ENCODE results near the gene OPN1MW.

The OPN1MW gene

DNA sequence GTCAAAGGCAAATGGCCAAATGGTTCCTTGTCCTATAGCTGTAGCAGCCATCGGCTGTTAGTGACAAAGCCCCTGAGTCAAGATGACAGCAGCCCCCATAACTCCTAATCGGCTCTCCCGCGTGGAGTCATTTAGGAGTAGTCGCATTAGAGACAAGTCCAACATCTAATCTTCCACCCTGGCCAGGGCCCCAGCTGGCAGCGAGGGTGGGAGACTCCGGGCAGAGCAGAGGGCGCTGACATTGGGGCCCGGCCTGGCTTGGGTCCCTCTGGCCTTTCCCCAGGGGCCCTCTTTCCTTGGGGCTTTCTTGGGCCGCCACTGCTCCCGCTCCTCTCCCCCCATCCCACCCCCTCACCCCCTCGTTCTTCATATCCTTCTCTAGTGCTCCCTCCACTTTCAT, 42.2 kb upstream of the OPN1MW start:
- TF ChIP-seq ESRRG (CRISPR knock-in tag; IDR thresholded peaks at IDR 0.05): no peak
- TF ChIP-seq ZC3H10 (CRISPR knock-in tag; IDR thresholded peaks at IDR 0.05): no peak
- TF ChIP-seq ISL1 (CRISPR knock-in tag; IDR thresholded peaks at IDR 0.05): no peak
- TF ChIP-seq GLIS3 (CRISPR knock-in tag; IDR thresholded peaks at IDR 0.05): no peak
- TF ChIP-seq, protein P1, sequence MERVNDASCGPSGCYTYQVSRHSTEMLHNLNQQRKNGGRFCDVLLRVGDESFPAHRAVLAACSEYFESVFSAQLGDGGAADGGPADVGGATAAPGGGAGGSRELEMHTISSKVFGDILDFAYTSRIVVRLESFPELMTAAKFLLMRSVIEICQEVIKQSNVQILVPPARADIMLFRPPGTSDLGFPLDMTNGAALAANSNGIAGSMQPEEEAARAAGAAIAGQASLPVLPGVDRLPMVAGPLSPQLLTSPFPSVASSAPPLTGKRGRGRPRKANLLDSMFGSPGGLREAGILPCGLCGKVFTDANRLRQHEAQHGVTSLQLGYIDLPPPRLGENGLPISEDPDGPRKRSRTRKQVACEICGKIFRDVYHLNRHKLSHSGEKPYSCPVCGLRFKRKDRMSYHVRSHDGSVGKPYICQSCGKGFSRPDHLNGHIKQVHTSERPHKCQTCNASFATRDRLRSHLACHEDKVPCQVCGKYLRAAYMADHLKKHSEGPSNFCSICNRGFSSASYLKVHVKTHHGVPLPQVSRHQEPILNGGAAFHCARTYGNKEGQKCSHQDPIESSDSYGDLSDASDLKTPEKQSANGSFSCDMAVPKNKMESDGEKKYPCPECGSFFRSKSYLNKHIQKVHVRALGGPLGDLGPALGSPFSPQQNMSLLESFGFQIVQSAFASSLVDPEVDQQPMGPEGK (CRISPR knock-in tag; IDR thresholded peaks at IDR 0.05; ENCODE audit: borderline replicate concordance): no peak
- no peak for TF ChIP-seq BACH2 (CRISPR knock-in tag; IDR thresholded peaks at IDR 0.05; ENCODE audit: borderline replicate concordance)
- no peak for TF ChIP-seq TCF4 (CRISPR knock-in tag; IDR thresholded peaks at IDR 0.05; ENCODE audit: borderline replicate concordance)
- TF ChIP-seq, protein P2, sequence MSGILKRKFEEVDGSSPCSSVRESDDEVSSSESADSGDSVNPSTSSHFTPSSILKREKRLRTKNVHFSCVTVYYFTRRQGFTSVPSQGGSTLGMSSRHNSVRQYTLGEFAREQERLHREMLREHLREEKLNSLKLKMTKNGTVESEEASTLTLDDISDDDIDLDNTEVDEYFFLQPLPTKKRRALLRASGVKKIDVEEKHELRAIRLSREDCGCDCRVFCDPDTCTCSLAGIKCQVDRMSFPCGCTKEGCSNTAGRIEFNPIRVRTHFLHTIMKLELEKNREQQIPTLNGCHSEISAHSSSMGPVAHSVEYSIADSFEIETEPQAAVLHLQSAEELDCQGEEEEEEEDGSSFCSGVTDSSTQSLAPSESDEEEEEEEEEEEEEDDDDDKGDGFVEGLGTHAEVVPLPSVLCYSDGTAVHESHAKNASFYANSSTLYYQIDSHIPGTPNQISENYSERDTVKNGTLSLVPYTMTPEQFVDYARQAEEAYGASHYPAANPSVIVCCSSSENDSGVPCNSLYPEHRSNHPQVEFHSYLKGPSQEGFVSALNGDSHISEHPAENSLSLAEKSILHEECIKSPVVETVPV (CRISPR knock-in tag; IDR thresholded peaks at IDR 0.05): no peak
- no peak for TF ChIP-seq ZNF8 (CRISPR knock-in tag; IDR thresholded peaks at IDR 0.05)
- TF ChIP-seq ZFP3 (CRISPR knock-in tag; IDR thresholded peaks at IDR 0.05): no peak
- TF ChIP-seq, protein P3, sequence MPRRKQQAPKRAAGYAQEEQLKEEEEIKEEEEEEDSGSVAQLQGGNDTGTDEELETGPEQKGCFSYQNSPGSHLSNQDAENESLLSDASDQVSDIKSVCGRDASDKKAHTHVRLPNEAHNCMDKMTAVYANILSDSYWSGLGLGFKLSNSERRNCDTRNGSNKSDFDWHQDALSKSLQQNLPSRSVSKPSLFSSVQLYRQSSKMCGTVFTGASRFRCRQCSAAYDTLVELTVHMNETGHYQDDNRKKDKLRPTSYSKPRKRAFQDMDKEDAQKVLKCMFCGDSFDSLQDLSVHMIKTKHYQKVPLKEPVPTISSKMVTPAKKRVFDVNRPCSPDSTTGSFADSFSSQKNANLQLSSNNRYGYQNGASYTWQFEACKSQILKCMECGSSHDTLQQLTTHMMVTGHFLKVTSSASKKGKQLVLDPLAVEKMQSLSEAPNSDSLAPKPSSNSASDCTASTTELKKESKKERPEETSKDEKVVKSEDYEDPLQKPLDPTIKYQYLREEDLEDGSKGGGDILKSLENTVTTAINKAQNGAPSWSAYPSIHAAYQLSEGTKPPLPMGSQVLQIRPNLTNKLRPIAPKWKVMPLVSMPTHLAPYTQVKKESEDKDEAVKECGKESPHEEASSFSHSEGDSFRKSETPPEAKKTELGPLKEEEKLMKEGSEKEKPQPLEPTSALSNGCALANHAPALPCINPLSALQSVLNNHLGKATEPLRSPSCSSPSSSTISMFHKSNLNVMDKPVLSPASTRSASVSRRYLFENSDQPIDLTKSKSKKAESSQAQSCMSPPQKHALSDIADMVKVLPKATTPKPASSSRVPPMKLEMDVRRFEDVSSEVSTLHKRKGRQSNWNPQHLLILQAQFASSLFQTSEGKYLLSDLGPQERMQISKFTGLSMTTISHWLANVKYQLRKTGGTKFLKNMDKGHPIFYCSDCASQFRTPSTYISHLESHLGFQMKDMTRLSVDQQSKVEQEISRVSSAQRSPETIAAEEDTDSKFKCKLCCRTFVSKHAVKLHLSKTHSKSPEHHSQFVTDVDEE (CRISPR knock-in tag; IDR thresholded peaks at IDR 0.05): no peak
- ATAC-seq: no peak

GRCh38 chrX:154140742-154141141, 41.7 kb upstream of the OPN1MW start:
- no peak for ATAC-seq
- no peak for TF ChIP-seq PPARA (CRISPR knock-in tag; IDR thresholded peaks at IDR 0.05; ENCODE audit: borderline replicate concordance)
- TF ChIP-seq GLIS3 (CRISPR knock-in tag; IDR thresholded peaks at IDR 0.05): no peak
- no peak for TF ChIP-seq ESRRG (CRISPR knock-in tag; IDR thresholded peaks at IDR 0.05)
- TF ChIP-seq, protein P1 (CRISPR knock-in tag; IDR thresholded peaks at IDR 0.05; ENCODE audit: borderline replicate concordance): no peak
- TF ChIP-seq ZNF70 (CRISPR knock-in tag; IDR thresholded peaks at IDR 0.05): no peak
- no peak for TF ChIP-seq TOX (CRISPR knock-in tag; IDR thresholded peaks at IDR 0.05; ENCODE audit: borderline replicate concordance)
- TF ChIP-seq ISL1 (CRISPR knock-in tag; IDR thresholded peaks at IDR 0.05): no peak
- TF ChIP-seq RARB (CRISPR knock-in tag; IDR thresholded peaks at IDR 0.05): no peak
- TF ChIP-seq ZNF8 (CRISPR knock-in tag; IDR thresholded peaks at IDR 0.05): no peak
- TF ChIP-seq TCF4 (CRISPR knock-in tag; IDR thresholded peaks at IDR 0.05; ENCODE audit: borderline replicate concordance): no peak
- TF ChIP-seq, protein P3 (CRISPR knock-in tag; IDR thresholded peaks at IDR 0.05): no peak
- no peak for TF ChIP-seq ZFP30 (CRISPR knock-in tag; IDR thresholded peaks at IDR 0.05)
- TF ChIP-seq ZFP3 (CRISPR knock-in tag; IDR thresholded peaks at IDR 0.05): no peak
- TF ChIP-seq, protein P4, sequence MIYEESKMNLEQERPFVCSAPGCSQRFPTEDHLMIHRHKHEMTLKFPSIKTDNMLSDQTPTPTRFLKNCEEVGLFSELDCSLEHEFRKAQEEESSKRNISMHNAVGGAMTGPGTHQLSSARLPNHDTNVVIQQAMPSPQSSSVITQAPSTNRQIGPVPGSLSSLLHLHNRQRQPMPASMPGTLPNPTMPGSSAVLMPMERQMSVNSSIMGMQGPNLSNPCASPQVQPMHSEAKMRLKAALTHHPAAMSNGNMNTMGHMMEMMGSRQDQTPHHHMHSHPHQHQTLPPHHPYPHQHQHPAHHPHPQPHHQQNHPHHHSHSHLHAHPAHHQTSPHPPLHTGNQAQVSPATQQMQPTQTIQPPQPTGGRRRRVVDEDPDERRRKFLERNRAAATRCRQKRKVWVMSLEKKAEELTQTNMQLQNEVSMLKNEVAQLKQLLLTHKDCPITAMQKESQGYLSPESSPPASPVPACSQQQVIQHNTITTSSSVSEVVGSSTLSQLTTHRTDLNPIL (CRISPR knock-in tag; IDR thresholded peaks at IDR 0.05; ENCODE audit: low read depth): no peak
- TF ChIP-seq ZC3H10 (CRISPR knock-in tag; IDR thresholded peaks at IDR 0.05): no peak
- no peak for TF ChIP-seq ARNTL (CRISPR knock-in tag; IDR thresholded peaks at IDR 0.05; ENCODE audit: borderline replicate concordance, low read depth)
- TF ChIP-seq BACH2 (CRISPR knock-in tag; IDR thresholded peaks at IDR 0.05; ENCODE audit: borderline replicate concordance): no peak
- no peak for TF ChIP-seq CSDC2 (CRISPR knock-in tag; IDR thresholded peaks at IDR 0.05)
